GM18505 (cell line): ENCODE results near the gene PRMT3.

Source experiments
- ATAC-seq: cut with Tn5 transposase; IDR thresholded peaks from one replicate; pipeline ENCODE4 v1.9.1; 2021; ENCODE audit not compliant: unreplicated experiment
- POLR2A ChIP-seq: IDR thresholded peaks from 4 replicates; pipeline ENCODE4 v1.6.1; 2011; ENCODE audit warnings: borderline replicate concordance; ENCODE audit not compliant: insufficient read depth, insufficient read length; ENCODE audit errors: extremely low read depth

Gene PRMT3

GRCh38 chr11:20387261-20388095 is at the start of gene PRMT3:
Gene PRMT3, plus strand, starts transcription at chr11:20387716. Its CDS starts 31 bp downstream, at chr11:20387747.
- peak; percentile 87 for ATAC-seq
- TF ChIP-seq POLR2A = peak; percentile 91

- TF ChIP-seq POLR2A = no peak
- ATAC-seq = no peak
Measured at GRCh38 chr11:20342347-20343141, 45.0 kb upstream of the PRMT3 start.

GRCh38 chr11:20351136-20351535 is 36.4 kb upstream of the PRMT3 start:
- no peak for TF ChIP-seq POLR2A
- no peak for ATAC-seq

GRCh38 chr11:20351751-20352262 is 35.7 kb upstream of the PRMT3 start:
- no peak for TF ChIP-seq POLR2A
- ATAC-seq = no peak

- TF ChIP-seq POLR2A = no peak
- ATAC-seq = peak; percentile 56
Measured at GRCh38 chr11:20353829-20354434, 33.6 kb upstream of the PRMT3 start.

- no peak for TF ChIP-seq POLR2A
- peak; percentile 76 for ATAC-seq
Measured at GRCh38 chr11:20355221-20356219, 32.0 kb upstream of the PRMT3 start.

- no peak for TF ChIP-seq POLR2A
- no peak for ATAC-seq
Measured at GRCh38 chr11:20357150-20357549, 30.4 kb upstream of the PRMT3 start.

- TF ChIP-seq POLR2A = no peak
- ATAC-seq = peak; percentile 53
Measured at GRCh38 chr11:20360650-20361049, 26.9 kb upstream of the PRMT3 start.

- TF ChIP-seq POLR2A = no peak
- ATAC-seq = no peak
Measured at GRCh38 chr11:20362481-20362880, 25.0 kb upstream of the PRMT3 start.

GRCh38 chr11:20363149-20363499 is 24.4 kb upstream of the PRMT3 start:
- TF ChIP-seq POLR2A = no peak
- ATAC-seq = peak; percentile 4

GRCh38 chr11:20363500-20364340 is 23.8 kb upstream of the PRMT3 start, which contains the start of gene HTATIP2:
Gene HTATIP2, plus strand, starts transcription at chr11:20363714. Its CDS starts 524 bp downstream, at chr11:20364238.
- peak; percentile 96 for ATAC-seq
- peak; percentile 77 for TF ChIP-seq POLR2A
